Renal pelvis (tissue), 4 donors: ENCODE results near the gene ATP8A1. TPM values are rescaled to one million over a fixed set of nuclear protein-coding genes. Genes with fewer than 3 reads are reported as not detected.
A peak's percentile ranks its signal among the peaks of the same experiment; 100 is the strongest.
"Not testable (repeated sequence)": the region's sequence is repeated elsewhere in the genome, so short reads cannot be mapped to it uniquely, and the experiment has no call there.

Source experiments
- DNase-seq: peaks from one replicate; pipeline ENCODE4 v3.0.0-alpha.2; 2013
- polyA plus RNA-seq, 3 donors: library from polyadenylated mRNA; unstranded; fragments of 120-200 nt; gene quantifications; one replicate each; pipeline ENCODE4 v1.2.1, GENCODE V29; 2013; ENCODE audit not compliant: insufficient read length in 3 of 3

ATP8A1 gene
- polyA plus RNA-seq, 3 donors: 24.7 to 31.7 (median 31.1) TPM

GRCh38 chr4:42415281-42415680 lies 241.6 kb downstream of the ATP8A1 start:
- DNase-seq: no peak

- DNase-seq: no peak
These were observed 244.7 kb downstream of the ATP8A1 start for GRCh38 chr4:42412251-42412650.

GRCh38 chr4:42411803-42412202 lies 245.1 kb downstream of the ATP8A1 start:
- DNase-seq: no peak

GRCh38 chr4:42410446-42410845 lies 246.5 kb downstream of the ATP8A1 start:
- DNase-seq: no peak

- no peak for DNase-seq
These were observed 252.9 kb downstream of the ATP8A1 start for GRCh38 chr4:42404001-42404400.

- DNase-seq: no peak
These were observed 255.7 kb downstream of the ATP8A1 start for GRCh38 chr4:42401171-42401570.

GRCh38 chr4:42399393-42399792 lies 257.5 kb downstream of the ATP8A1 start:
- DNase-seq: no peak

GRCh38 chr4:42398871-42399331 lies 258.0 kb downstream of the ATP8A1 start:
- DNase-seq: peak; percentile 56

- DNase-seq: no peak
These were observed 258.6 kb downstream of the ATP8A1 start for GRCh38 chr4:42398171-42398870.

GRCh38 chr4:42397635-42398170 lies 259.2 kb downstream of the ATP8A1 start:
- DNase-seq: no peak

- DNase-seq: peak; percentile 74
These were observed 259.9 kb downstream of the ATP8A1 start, which contains the start of gene SHISA3 for GRCh38 chr4:42396752-42397634. Gene SHISA3, plus strand, starts transcription at chr4:42397488. Its CDS starts 569 bp downstream, at chr4:42398057.

- DNase-seq: no peak
These were observed 260.5 kb downstream of the ATP8A1 start for GRCh38 chr4:42396361-42396751.

- DNase-seq: no peak
These were observed 261.3 kb downstream of the ATP8A1 start for GRCh38 chr4:42395595-42395994.

- no peak for DNase-seq
These were observed 264.5 kb downstream of the ATP8A1 start for GRCh38 chr4:42392436-42392835.

GRCh38 chr4:42391981-42392380 lies 264.9 kb downstream of the ATP8A1 start:
- DNase-seq: no peak

- no peak for DNase-seq
These were observed 265.6 kb downstream of the ATP8A1 start for GRCh38 chr4:42391355-42391664.

- no peak for DNase-seq
These were observed 266.1 kb downstream of the ATP8A1 start for GRCh38 chr4:42390622-42391354.

- DNase-seq: peak; percentile 58
These were observed 271.4 kb downstream of the ATP8A1 start for GRCh38 chr4:42385516-42385915.

- DNase-seq: no peak
These were observed 275.2 kb downstream of the ATP8A1 start for GRCh38 chr4:42381666-42382065.

GRCh38 chr4:42377497-42377896 lies 279.4 kb downstream of the ATP8A1 start:
- no peak for DNase-seq

- DNase-seq: not testable (repeated sequence)
These were observed 284.6 kb downstream of the ATP8A1 start for GRCh38 chr4:42372303-42372702.
